MCF 10A (cell line): ENCODE data around the gene OR52D1. TPM values are rescaled to one million over a fixed set of nuclear protein-coding genes. Genes with fewer than 3 reads are reported as not detected.

Experiments used
- BruUV-seq: library from RNA; stranded (reverse); fragments of 400-500 nt; replicated peaks from 2 replicates; lab custom pipeline; 2021; lab: Mats Ljungman, UMichigan
- CTCF ChIA-PET: fragments of 300-600 bp; sonication (Branson Sonifier 250); formaldehyde crosslinking; extraction: SDS; loops from one replicate; lab custom pipeline; 2021; ENCODE audit warnings: antibody characterized with exemption, inconsistent platforms; lab: Yijun Ruan, JAX
- POLR2A ChIA-PET: fragments of 300-600, 350-650 bp; sonication (Branson Sonifier 250); formaldehyde crosslinking; extraction: SDS; loops from one replicate; lab custom pipeline; 2020; ENCODE audit warnings: antibody characterized with exemption, inconsistent platforms; lab: Yijun Ruan, JAX
- DNase-seq: peaks from one replicate; pipeline ENCODE4 v3.0.0-alpha.2; 2018; ENCODE audit not compliant: unreplicated experiment
- H3K27ac Mint-ChIP-seq: one replicate; pipeline ENCODE4 v1.8.0; 2022; ENCODE audit warnings: mild to moderate bottlenecking, low read depth, mixed read lengths; ENCODE audit not compliant: unreplicated experiment
- H3K27me3 Mint-ChIP-seq: one replicate; pipeline ENCODE4 v1.8.0; 2022; ENCODE audit warnings: mixed read lengths; ENCODE audit not compliant: insufficient read depth, unreplicated experiment
- H3K36me3 Mint-ChIP-seq: one replicate; pipeline ENCODE4 v1.8.0; 2022; ENCODE audit warnings: mild to moderate bottlenecking, moderate library complexity, mixed read lengths; ENCODE audit not compliant: insufficient read depth, unreplicated experiment
- H3K4me1 Mint-ChIP-seq: one replicate; pipeline ENCODE4 v1.8.0; 2022; ENCODE audit warnings: mixed read lengths; ENCODE audit not compliant: insufficient read depth, unreplicated experiment
- H3K4me3 Mint-ChIP-seq: one replicate; pipeline ENCODE4 v1.8.0; 2022; ENCODE audit warnings: mild to moderate bottlenecking, moderate library complexity, mixed read lengths; ENCODE audit not compliant: unreplicated experiment
- H3K9me3 Mint-ChIP-seq: one replicate; pipeline ENCODE4 v1.8.0; 2022; ENCODE audit warnings: mixed read lengths; ENCODE audit not compliant: unreplicated experiment
- CTCF ChIP-seq: fragments of 200-600 bp; IDR thresholded peaks from one replicate; pipeline ENCODE4 v1.8.0; 2022; ENCODE audit warnings: antibody characterized with exemption, mild to moderate bottlenecking; ENCODE audit not compliant: unreplicated experiment
- intact Hi-C: fragments of 100-400 bp; cut with micrococcal nuclease; formaldehyde crosslinking; loops from 2 replicates; pipeline ENCODE4 v1.14.1; 2022
- total RNA-seq: library from RNA; stranded (reverse); gene quantifications from 2 replicates; pipeline ENCODE4 v1.2.3, GENCODE V29; 2022

OR52D1 gene
- total RNA-seq, 1 experiment from 2014 or later, result not detected

GRCh38 chr11:5505363-5506048, 17.0 kb downstream of the OR52D1 start:
- DNase-seq, result no peak
- Mint-ChIP-seq H3K9me3 (no peaks in the 10 kb centered on the region), H3K27ac (no peak overlapping the region), H3K36me3 (no peaks in the 10 kb centered on the region), H3K4me1 (no peaks in the 10 kb centered on the region), H3K27me3 (peaks cover 20% of the 10 kb centered on the region), H3K4me3 (no peak overlapping the region)
- intact Hi-C loops, result no loop called here
- ChIA-PET POLR2A (no interaction called here), CTCF (interaction anchor here (0.8 to 1.3 kb wide), 2 partner anchors 12 to 966 kb away, joined by 3 to 5 read pairs; no protein-coding TSS in a partner anchor)
- TF ChIP-seq CTCF, result no peak
- no TSS peak for BruUV-seq

DNA sequence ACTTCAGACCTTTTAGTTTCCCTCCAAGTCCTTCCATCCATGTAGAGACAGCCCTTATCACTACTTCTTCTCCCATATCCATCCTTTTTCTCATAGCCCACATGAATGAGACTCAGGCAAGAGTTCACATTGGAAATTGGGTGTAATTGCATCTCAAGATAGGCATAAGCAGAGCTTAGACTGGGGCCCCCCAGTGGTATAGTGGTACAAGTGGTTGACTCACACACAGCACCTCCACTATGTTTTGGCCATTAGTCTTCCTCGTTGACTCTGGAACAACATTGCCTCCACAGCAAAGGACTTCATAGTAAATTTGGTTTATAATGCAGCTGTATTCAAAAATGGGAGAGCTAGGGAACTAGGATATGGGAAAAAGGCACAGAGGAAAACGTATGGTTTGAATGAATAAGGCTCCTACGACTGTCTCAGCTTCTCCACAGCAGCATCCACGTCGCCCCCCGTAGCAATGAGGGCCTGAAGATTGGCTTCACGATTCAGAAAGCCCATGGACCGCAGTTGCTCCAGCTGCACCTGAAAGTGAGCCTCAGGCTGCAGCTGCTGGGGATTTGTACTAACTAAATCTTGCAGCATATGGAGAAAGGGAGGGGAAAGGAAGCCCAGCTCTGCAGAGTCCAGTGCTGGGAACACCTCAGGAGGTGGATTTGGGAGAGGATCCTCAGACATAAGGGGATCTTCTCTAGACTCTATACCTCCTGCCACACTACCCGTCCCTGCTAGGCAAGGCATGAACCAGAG, 18.9 kb downstream of the OR52D1 start:
- no peaks in the 10 kb centered on the region for H3K4me1 Mint-ChIP-seq
- POLR2A ChIA-PET, result interaction anchor here (0.7 kb wide), 2 partner anchors 35 to 1698 kb away, joined by 3 to 4 read pairs; no protein-coding TSS in a partner anchor
- no peak for DNase-seq
- no peaks in the 10 kb centered on the region for H3K36me3 Mint-ChIP-seq
- intact Hi-C loops, result no loop called here
- CTCF ChIA-PET, result interaction anchor here (0.5 to 2.1 kb wide), 5 partner anchors 9 to 746 kb away, joined by 3 to 10 read pairs (median 3); partner anchors contain the start of gene UBQLNL
- peaks cover 26% of the 10 kb centered on the region for H3K27me3 Mint-ChIP-seq
- H3K27ac Mint-ChIP-seq, result no peak overlapping the region
- no peak for TF ChIP-seq CTCF
- BruUV-seq, result no TSS peak
- H3K4me3 Mint-ChIP-seq, result no peak overlapping the region
- no peaks in the 10 kb centered on the region for H3K9me3 Mint-ChIP-seq

DNA sequence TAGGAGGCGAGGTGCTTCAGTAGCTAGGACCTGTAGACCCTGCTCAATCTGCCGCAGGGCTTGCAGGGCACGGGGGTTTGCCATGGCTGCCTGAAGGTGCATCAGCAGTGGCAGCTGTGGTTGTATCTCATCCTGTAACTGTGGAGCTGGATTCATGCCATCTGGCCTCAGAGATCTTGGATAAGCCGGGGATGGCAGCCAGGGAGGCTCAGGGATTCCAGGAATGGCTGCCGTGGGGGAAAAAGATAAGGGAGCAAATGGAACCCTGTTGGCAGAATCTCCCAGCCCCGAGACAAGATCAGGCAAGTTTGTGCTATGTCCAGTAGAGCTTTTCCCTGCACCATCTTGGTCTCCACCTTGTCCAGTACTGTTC, 19.4 kb downstream of the OR52D1 start:
- intact Hi-C loops, result no loop called here
- POLR2A ChIA-PET, result no interaction called here
- TF ChIP-seq CTCF, result no peak
- H3K4me3 Mint-ChIP-seq, result no peak overlapping the region
- CTCF ChIA-PET, result interaction anchor here (0.6 to 2.1 kb wide), 3 partner anchors 8 to 745 kb away, joined by 3 to 10 read pairs (median 3); partner anchors contain the start of gene UBQLNL
- no peak for DNase-seq
- no peak overlapping the region for H3K27ac Mint-ChIP-seq
- BruUV-seq, result no TSS peak
- H3K4me1 Mint-ChIP-seq, result no peaks in the 10 kb centered on the region
- H3K36me3 Mint-ChIP-seq, result no peaks in the 10 kb centered on the region
- H3K9me3 Mint-ChIP-seq, result no peaks in the 10 kb centered on the region
- H3K27me3 Mint-ChIP-seq, result peaks cover 28% of the 10 kb centered on the region

DNA sequence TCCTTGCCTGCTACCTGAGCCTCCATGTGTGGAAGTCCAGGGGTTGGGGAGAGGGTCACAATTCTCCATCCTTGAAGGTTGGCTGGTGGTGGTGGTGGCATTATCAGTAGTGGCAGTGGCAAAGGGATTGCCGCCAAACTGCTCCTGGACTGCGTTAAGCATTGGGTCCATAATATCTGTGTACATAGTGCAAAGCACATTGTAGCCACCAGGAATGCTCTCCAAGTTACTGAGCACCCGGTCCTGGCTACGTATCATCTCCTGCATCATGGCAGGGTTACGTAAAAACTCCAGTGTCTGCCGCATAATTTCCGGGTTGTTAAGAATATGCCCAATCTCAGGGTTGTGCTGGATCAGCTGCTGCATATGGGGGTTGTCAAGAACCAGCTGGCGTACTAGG, 20.1 kb downstream of the OR52D1 start:
- no peak overlapping the region for H3K27ac Mint-ChIP-seq
- TF ChIP-seq CTCF, result no peak
- no peak for DNase-seq
- CTCF ChIA-PET, result interaction anchor here (0.7 kb wide), 1 partner anchor 18 kb away, joined by 3 read pairs; no protein-coding TSS in a partner anchor
- H3K4me3 Mint-ChIP-seq, result no peak overlapping the region
- no peaks in the 10 kb centered on the region for H3K36me3 Mint-ChIP-seq
- H3K27me3 Mint-ChIP-seq, result peaks cover 35% of the 10 kb centered on the region
- intact Hi-C loops, result no loop called here
- H3K4me1 Mint-ChIP-seq, result no peaks in the 10 kb centered on the region
- POLR2A ChIA-PET, result no interaction called here
- BruUV-seq, result no TSS peak
- no peaks in the 10 kb centered on the region for H3K9me3 Mint-ChIP-seq
